CD14-positive monocyte (primary cell): ENCODE data around the gene RPL11. TPM values are rescaled to one million over a fixed set of nuclear protein-coding genes. Genes with fewer than 3 reads are reported as not detected.

Experiments used
- DNase-seq, 3 donors: peaks; one replicate each; pipeline ENCODE4 v3.0.0-alpha.2; 2011 to 2022
- H2AFZ ChIP-seq: 2 replicates; pipeline ENCODE4 v1.6.0; 2012; ENCODE audit warnings: mild to moderate bottlenecking, low read depth, low read length, inconsistent platforms; ENCODE audit not compliant: insufficient read depth, poor library complexity, severe bottlenecking
- H3K27ac ChIP-seq, 2 donors: 1 replicate in 1 of 2; 2 replicates in 1 of 2; pipeline ENCODE4 v1.5.1; 2012 to 2013; ENCODE audit warnings: low read length in 2 of 2, control low read depth in 1 of 2, inconsistent platforms in 1 of 2, low read depth in 1 of 2, mild to moderate bottlenecking in 1 of 2
- H3K27me3 ChIP-seq, 2 donors: one replicate each; pipeline versions ENCODE4 v1.6.0 to v1.6.1; 2011 to 2013; ENCODE audit warnings: low read length in 2 of 2; ENCODE audit not compliant: control insufficient read depth in 2 of 2, insufficient read depth in 2 of 2
- H3K36me3 ChIP-seq, 2 donors: replicated peaks in 1 of 2; 1 replicate in 1 of 2; 2 replicates in 1 of 2; pipeline versions ENCODE4 v1.5.1 to v1.6.1; 2012 to 2013; ENCODE audit warnings: low read length in 2 of 2, control low read depth in 1 of 2, inconsistent platforms in 1 of 2, mild to moderate bottlenecking in 1 of 2; ENCODE audit not compliant: insufficient read depth in 2 of 2, control insufficient read depth in 1 of 2
- H3K4me1 ChIP-seq, 2 donors: 1 replicate in 1 of 2; 2 replicates in 1 of 2; pipeline versions ENCODE4 v1.5.1 to v1.6.1; 2012 to 2013; ENCODE audit warnings: low read length in 2 of 2, control low read depth in 1 of 2, inconsistent platforms in 1 of 2, mild to moderate bottlenecking in 1 of 2, moderate library complexity in 1 of 2; ENCODE audit not compliant: insufficient read depth in 2 of 2, control insufficient read depth in 1 of 2
- H3K4me2 ChIP-seq: replicated peaks from 2 replicates; pipeline ENCODE3; 2012; ENCODE audit warnings: low read length, moderate library complexity, mild to moderate bottlenecking; ENCODE audit not compliant: poor library complexity, severe bottlenecking; ENCODE audit errors: extremely low read depth
- H3K4me3 ChIP-seq, 3 experiments: fragments of 200-600 bp in 1 of 3; sonication (generic) in 1 of 3; replicated peaks in 1 of 3; 1 replicate in 2 of 3; 2 replicates in 1 of 3; pipeline ENCODE4 v1.5.1; 2011 to 2013; ENCODE audit warnings: low read length in 3 of 3, mild to moderate bottlenecking in 3 of 3, control low read depth in 2 of 3, low read depth in 2 of 3, inconsistent platforms in 1 of 3, moderate library complexity in 1 of 3
- H3K79me2 ChIP-seq: 2 replicates; pipeline ENCODE4 v1.6.0; 2012; ENCODE audit warnings: mild to moderate bottlenecking, control low read depth, inconsistent platforms, low read length, moderate library complexity; ENCODE audit not compliant: insufficient read depth
- H3K9ac ChIP-seq: 2 replicates; pipeline ENCODE4 v1.6.0; 2017; ENCODE audit warnings: low read length, mild to moderate bottlenecking; ENCODE audit not compliant: insufficient read depth, poor library complexity, severe bottlenecking
- H3K9me3 ChIP-seq, 2 donors: replicated peaks in 1 of 2; 1 replicate in 1 of 2; 2 replicates in 1 of 2; pipeline versions ENCODE4 v1.5.1 to v1.6.1; 2012 to 2013; ENCODE audit warnings: low read length in 2 of 2, control low read depth in 1 of 2; ENCODE audit not compliant: control insufficient read depth in 1 of 2, insufficient read depth in 1 of 2
- H4K20me1 ChIP-seq: 2 replicates; pipeline ENCODE4 v1.6.0; 2012; ENCODE audit warnings: mild to moderate bottlenecking, low read length, control low read depth, moderate library complexity; ENCODE audit not compliant: insufficient read depth
- H3K27ac Mint-ChIP-seq, 7 donors: one replicate each; pipeline ENCODE4 v1.8.0; 2020; ENCODE audit warnings: mild to moderate bottlenecking in 7 of 7, mixed read lengths in 7 of 7, moderate library complexity in 6 of 7, inconsistent platforms in 2 of 7
- H3K27me3 Mint-ChIP-seq, 3 donors: one replicate each; pipeline ENCODE4 v1.8.0; 2021 to 2022; ENCODE audit warnings: low read depth in 3 of 3, mild to moderate bottlenecking in 3 of 3, mixed read lengths in 3 of 3, moderate library complexity in 3 of 3, inconsistent platforms in 1 of 3
- H3K36me3 Mint-ChIP-seq, 2 donors: one replicate each; pipeline ENCODE4 v1.8.0; 2020; ENCODE audit warnings: mixed read lengths in 2 of 2, inconsistent platforms in 1 of 2, mild to moderate bottlenecking in 1 of 2
- H3K4me1 Mint-ChIP-seq: one replicate; pipeline ENCODE4 v1.8.0; 2020; ENCODE audit warnings: mild to moderate bottlenecking, mixed read lengths
- H3K4me3 Mint-ChIP-seq, 2 donors: one replicate each; pipeline ENCODE4 v1.8.0; 2020; ENCODE audit warnings: mild to moderate bottlenecking in 2 of 2, mixed read lengths in 2 of 2, moderate library complexity in 1 of 2
- H3K9me3 Mint-ChIP-seq, 7 donors: one replicate each; pipeline ENCODE4 v1.8.0; 2020 to 2022; ENCODE audit warnings: mixed read lengths in 7 of 7, mild to moderate bottlenecking in 6 of 7, moderate library complexity in 6 of 7, inconsistent platforms in 2 of 7
- CTCF ChIP-seq: fragments of 200-600 bp; IDR thresholded peaks from one replicate; pipeline ENCODE4 v1.8.0; 2022; ENCODE audit warnings: antibody characterized with exemption, mild to moderate bottlenecking
- WGBS: methylation state at CpG from one replicate; pipeline ENCODE4 v1.1.5; 2013; ENCODE audit warnings: missing lambda C conversion rate; ENCODE audit not compliant: insufficient coverage; 5-methylcytosine and 5-hydroxymethylcytosine counted together
- intact Hi-C, 2 donors: fragments of 100-400 bp; cut with micrococcal nuclease; formaldehyde crosslinking; loops; one replicate each; pipeline versions ENCODE4 v1.15.0 to v1.15.1; 2023
- polyA plus RNA-seq, 3 donors: library from polyadenylated mRNA; depleted of rRNA in 1 of 3; unstranded in 2 of 3; stranded (reverse) in 1 of 3; fragments of 300-500 nt in 2 of 3; fragments of >200 nt in 1 of 3; fragmentation: Illumina TruSeq in 2 of 3; gene quantifications; 1 replicate in 2 of 3; 2 replicates in 1 of 3; pipeline ENCODE4 v1.2.3, GENCODE V29; 2012 to 2021

RPL11 gene
- polyA plus RNA-seq, 3 donors, result 542 to 923 (median 552) TPM

GRCh38 chr1:23720256-23720995, 28.8 kb downstream of the RPL11 start:
- no peak overlapping the region for H3K9ac ChIP-seq
- no peaks in the 10 kb centered on the region for H3K9me3 Mint-ChIP-seq

GRCh38 chr1:23722652-23723051, 31.0 kb downstream of the RPL11 start:
- H3K27ac ChIP-seq, result no peak overlapping the region
- no peak overlapping the region for H3K4me2 ChIP-seq
- Mint-ChIP-seq H3K9me3 (no peaks in the 10 kb centered on the region), H3K36me3 (peaks cover 2 to 3% of the 10 kb centered on the region in 2 donors), H3K27ac (no peak overlapping the region), H3K4me3 (no peak overlapping the region), H3K4me1 (peaks cover 32% of the 10 kb centered on the region), H3K27me3 (peaks cover 0 to 6% (median 0%) of the 10 kb centered on the region in 3 donors)
- H3K4me3 ChIP-seq, result no peak overlapping the region
- H3K9ac ChIP-seq, result no peak overlapping the region
- WGBS, result 93% methylated on average over 3 of the region's 3 CpGs
- H3K4me1 ChIP-seq, result peaks cover 15 to 27% of the 10 kb centered on the region in 2 donors
- intact Hi-C loops, result no loop called here
- H3K79me2 ChIP-seq, result no peaks in the 10 kb centered on the region
- peaks cover 3% of the 10 kb centered on the region for H4K20me1 ChIP-seq
- no peak for DNase-seq
- H3K9me3 ChIP-seq, result no peaks in the 10 kb centered on the region
- TF ChIP-seq CTCF, result no peak
- H3K27me3 ChIP-seq, result no peaks in the 10 kb centered on the region
- no peaks in the 10 kb centered on the region for H3K36me3 ChIP-seq
- H2AFZ ChIP-seq, result no peak overlapping the region

More at GRCh38 chr1:23720256-23720995, 28.8 kb downstream of the RPL11 start:
- Histone ChIP-seq H4K20me1 (peaks cover 3% of the 10 kb centered on the region), H3K4me3 (no peak overlapping the region), H2AFZ (no peak overlapping the region), H3K4me2 (no peak overlapping the region), H3K36me3 (peaks cover 0 to under 1% of the 10 kb centered on the region in 2 donors), H3K27ac (no peak overlapping the region), H3K9me3 (no peaks in the 10 kb centered on the region), H3K4me1 (peaks cover 3 to 10% of the 10 kb centered on the region in 2 donors), H3K79me2 (no peaks in the 10 kb centered on the region), H3K27me3 (no peaks in the 10 kb centered on the region)
- Mint-ChIP-seq H3K27ac (peak overlapping the region in 1 of 7 donors; percentile 0), H3K36me3 (peaks cover 3% of the 10 kb centered on the region in 2 donors), H3K4me1 (peaks cover 18% of the 10 kb centered on the region), H3K27me3 (peaks cover 0 to 6% (median 0%) of the 10 kb centered on the region in 3 donors), H3K4me3 (no peak overlapping the region)
- intact Hi-C loops, result no loop called here
- 91% methylated on average over 7 of the region's 10 CpGs for whole genome bisulfite sequencing
- peak in 1 of 3 donors; percentile 50 for DNase-seq
- TF ChIP-seq CTCF, result no peak
